WTC11 (cell line): ENCODE measurements around the gene ADGRV1. TPM values are rescaled to one million over a fixed set of nuclear protein-coding genes. Genes with fewer than 3 reads are reported as not detected.
"Not testable (repeated sequence)": the region's sequence is repeated elsewhere in the genome, so short reads cannot be mapped to it uniquely, and the experiment has no call there.

Experiments used
- ATAC-seq: fragments of 200-7000 bp; cut with Tn5 transposase; 2 replicates; pipeline ENCODE4 v1.10.0; 2021; ENCODE audit warnings: mild to moderate bottlenecking, moderate library complexity
- CTCF ChIA-PET: fragments of 300-600 bp; sonication (Branson Sonifier 250); formaldehyde crosslinking; loops from one replicate; lab custom pipeline; 2021; ENCODE audit warnings: antibody characterized with exemption; lab: Charles Lee
- POLR2A ChIA-PET: fragments of 350-600 bp; sonication (Branson Sonifier 250); formaldehyde crosslinking; loops from one replicate; lab custom pipeline; 2021; ENCODE audit warnings: antibody characterized with exemption; lab: Charles Lee
- DNase-seq: peaks from one replicate; pipeline ENCODE4 v3.0.0; 2021; ENCODE audit warnings: low spot score
- H3K27ac Mint-ChIP-seq: 2 replicates; pipeline ENCODE4 v1.8.0; 2021; ENCODE audit warnings: mixed read lengths
- H3K27me3 Mint-ChIP-seq: 2 replicates; pipeline ENCODE4 v1.8.0; 2021; ENCODE audit warnings: low read depth, mild to moderate bottlenecking, moderate library complexity, mixed read lengths
- H3K36me3 Mint-ChIP-seq: 2 replicates; pipeline ENCODE4 v1.8.0; 2021; ENCODE audit warnings: mixed read lengths
- H3K4me1 Mint-ChIP-seq: 2 replicates; pipeline ENCODE4 v1.8.0; 2022; ENCODE audit warnings: mixed read lengths
- H3K4me3 Mint-ChIP-seq: 2 replicates; pipeline ENCODE4 v1.8.0; 2021; ENCODE audit warnings: mild to moderate bottlenecking, moderate library complexity, mixed read lengths
- H3K9me3 Mint-ChIP-seq: 2 replicates; pipeline ENCODE4 v1.8.0; 2021; ENCODE audit warnings: mixed read lengths
- AFF4 ChIP-seq: sonication (generic); formaldehyde crosslinking; IDR thresholded peaks from 2 replicates; pipeline ENCODE4 v1.8.1; 2023; ENCODE audit warnings: mild to moderate bottlenecking, missing genetic modification reagents, borderline replicate concordance
- ATF2 ChIP-seq: sonication (generic); formaldehyde crosslinking; IDR thresholded peaks from 2 replicates; pipeline ENCODE4 v1.8.1; 2022; ENCODE audit warnings: low read depth, missing genetic modification reagents, borderline replicate concordance
- ATF6 ChIP-seq: sonication (generic); formaldehyde crosslinking; IDR thresholded peaks from 2 replicates; pipeline ENCODE4 v1.8.1; 2023; ENCODE audit warnings: mild to moderate bottlenecking, missing genetic modification reagents
- E2F1 ChIP-seq: sonication (generic); formaldehyde crosslinking; IDR thresholded peaks from 2 replicates; pipeline ENCODE4 v1.8.0; 2022; ENCODE audit warnings: mild to moderate bottlenecking, missing genetic modification reagents
- E2F5 ChIP-seq: sonication (generic); formaldehyde crosslinking; IDR thresholded peaks from 2 replicates; pipeline ENCODE4 v1.8.1; 2022; ENCODE audit warnings: mild to moderate bottlenecking, moderate library complexity, missing genetic modification reagents
- FOXK1 ChIP-seq: sonication (generic); formaldehyde crosslinking; IDR thresholded peaks from 2 replicates; pipeline ENCODE4 v1.8.0; 2022; ENCODE audit warnings: mild to moderate bottlenecking, moderate library complexity, missing genetic modification reagents
- GABPB1 ChIP-seq: sonication (generic); formaldehyde crosslinking; IDR thresholded peaks from 2 replicates; pipeline ENCODE4 v1.8.1; 2023; ENCODE audit warnings: mild to moderate bottlenecking, missing genetic modification reagents
- IRF2 ChIP-seq: sonication (generic); formaldehyde crosslinking; IDR thresholded peaks from 2 replicates; pipeline ENCODE4 v1.8.0; 2022; ENCODE audit warnings: low read depth, missing genetic modification reagents, borderline replicate concordance
- NFATC4 ChIP-seq: fragments of 250-450 bp; sonication (Bioruptor Pico); IDR thresholded peaks from 2 replicates; pipeline ENCODE4 v1.9.0; 2021; ENCODE audit warnings: mild to moderate bottlenecking
- NFE2L1 ChIP-seq: sonication (generic); formaldehyde crosslinking; IDR thresholded peaks from 2 replicates; pipeline ENCODE4 v1.8.1; 2023; ENCODE audit warnings: missing genetic modification reagents
- OVOL2 ChIP-seq: fragments of 250-450 bp; sonication (Bioruptor Pico); IDR thresholded peaks from 2 replicates; pipeline ENCODE4 v1.9.0; 2021; ENCODE audit warnings: mild to moderate bottlenecking, borderline replicate concordance
- RELA ChIP-seq: sonication (generic); formaldehyde crosslinking; IDR thresholded peaks from 2 replicates; pipeline ENCODE4 v1.8.1; 2022; ENCODE audit warnings: missing genetic modification reagents, mild to moderate bottlenecking, borderline replicate concordance
- ZNF121 ChIP-seq: sonication (generic); formaldehyde crosslinking; IDR thresholded peaks from 2 replicates; pipeline ENCODE4 v1.8.0; 2023; ENCODE audit warnings: missing genetic modification reagents
- ZNF263 ChIP-seq: sonication (generic); formaldehyde crosslinking; IDR thresholded peaks from 2 replicates; pipeline ENCODE4 v1.8.1; 2022; ENCODE audit warnings: low read depth, mild to moderate bottlenecking, moderate library complexity, missing genetic modification reagents
- ZNF317 ChIP-seq: sonication (generic); formaldehyde crosslinking; IDR thresholded peaks from 2 replicates; pipeline ENCODE4 v1.8.1; 2023; ENCODE audit warnings: low read depth, mild to moderate bottlenecking, moderate library complexity, missing genetic modification reagents, borderline replicate concordance
- ZNF416 ChIP-seq: fragments of 250-450 bp; sonication (Bioruptor Pico); IDR thresholded peaks from 2 replicates; pipeline ENCODE4 v1.9.0; 2021; ENCODE audit warnings: mild to moderate bottlenecking, inconsistent platforms
- ZNF512 ChIP-seq: sonication (generic); formaldehyde crosslinking; IDR thresholded peaks from 2 replicates; pipeline ENCODE4 v1.8.1; 2022; ENCODE audit warnings: missing genetic modification reagents, borderline replicate concordance
- total RNA-seq: library from RNA; stranded (reverse); gene quantifications from 3 replicates; pipeline ENCODE4 v1.2.3, GENCODE V29; 2021

Gene ADGRV1
- total RNA-seq, 1 experiment from 2014 or later, result 74.5 TPM

GRCh38 chr5:90590170-90590569 lies 31.6 kb downstream of the ADGRV1 start:
- Mint-ChIP-seq H3K27ac (no peak overlapping the region), H3K27me3 (no peaks in the 10 kb centered on the region), H3K36me3 (peaks cover 28% of the 10 kb centered on the region), H3K4me1 (peaks cover 29% of the 10 kb centered on the region), H3K4me3 (no peak overlapping the region), H3K9me3 (peaks cover 25% of the 10 kb centered on the region)
- ATAC-seq, result no peak
- DNase-seq, result no peak
- POLR2A ChIA-PET, result no interaction called here
- TF ChIP-seq ZNF263 (no peak), FOXK1 (CRISPR knock-in tag) (no peak), E2F1 (CRISPR knock-in tag) (no peak), RELA (CRISPR knock-in tag) (no peak), NFE2L1 (CRISPR knock-in tag) (no peak), AFF4 (CRISPR knock-in tag) (no peak), ZNF121 (no peak), ZNF512 (CRISPR knock-in tag) (no peak), IRF2 (CRISPR knock-in tag) (no peak), GABPB1 (CRISPR knock-in tag) (no peak), ZNF317 (CRISPR knock-in tag) (no peak), ZNF416 (CRISPR knock-in tag) (no peak)
- CTCF ChIA-PET, result no interaction called here

- H3K27me3 Mint-ChIP-seq, H3K4me3 Mint-ChIP-seq, CTCF ChIA-PET, POLR2A ChIA-PET, ATAC-seq, DNase-seq, H3K27ac Mint-ChIP-seq: not testable (repeated sequence)
- Mint-ChIP-seq H3K9me3 (peaks cover 36% of the 10 kb centered on the region), H3K36me3 (peaks cover 44% of the 10 kb centered on the region), H3K4me1 (peaks cover 10% of the 10 kb centered on the region)
Observed at GRCh38 chr5:90593083-90593482, 34.5 kb downstream of the ADGRV1 start.

- H3K27me3 Mint-ChIP-seq, H3K27ac Mint-ChIP-seq, CTCF ChIA-PET, DNase-seq, ATAC-seq, POLR2A ChIA-PET, H3K4me1 Mint-ChIP-seq, H3K4me3 Mint-ChIP-seq: not testable (repeated sequence)
- Mint-ChIP-seq H3K9me3 (peaks cover 38% of the 10 kb centered on the region), H3K36me3 (peaks cover 46% of the 10 kb centered on the region)
Observed at GRCh38 chr5:90595766-90596165, 37.2 kb downstream of the ADGRV1 start.

- ATAC-seq (peak; percentile 76), DNase-seq (peak; percentile 15)
- ChIA-PET CTCF (no interaction called here), POLR2A (no interaction called here)
- Mint-ChIP-seq H3K27ac (no peak overlapping the region; the same call in 1 of the 2 replicates), H3K27me3 (no peaks in the 10 kb centered on the region), H3K9me3 (peaks cover 21% of the 10 kb centered on the region), H3K4me3 (no peak overlapping the region), H3K4me1 (0 out of 2 replicates have a peak, but pooled peaks cover 3% of the 10 kb centered on the region), H3K36me3 (peaks cover 28% of the 10 kb centered on the region)
- TF ChIP-seq ATF6 (no peak), ATF2 (CRISPR knock-in tag) (no peak), IRF2 (CRISPR knock-in tag) (no peak), E2F1 (CRISPR knock-in tag) (no peak), OVOL2 (CRISPR knock-in tag) (no peak), E2F5 (no peak), NFATC4 (CRISPR knock-in tag) (no peak)
Observed at GRCh38 chr5:90598293-90598692, 39.7 kb downstream of the ADGRV1 start.
